RPMI7951 (cell line): ENCODE data around the gene ARRDC4. TPM values are rescaled to one million over a fixed set of nuclear protein-coding genes. Genes with fewer than 3 reads are reported as not detected.
A peak's percentile ranks its signal among the peaks of the same experiment; 100 is the strongest.

ENCODE experiments used
- DNase-seq: peaks from one replicate; pipeline ENCODE4 v3.0.0-alpha.2; 2012; ENCODE audit warnings: low read depth
- total RNA-seq: library from RNA; depleted of rRNA; stranded (reverse); fragments of >200 nt; shearing (Covaris generic); gene quantifications from 2 replicates; pipeline ENCODE4 v1.2.3, GENCODE V29; 2014; rRNA removed

ARRDC4 gene, protein sequence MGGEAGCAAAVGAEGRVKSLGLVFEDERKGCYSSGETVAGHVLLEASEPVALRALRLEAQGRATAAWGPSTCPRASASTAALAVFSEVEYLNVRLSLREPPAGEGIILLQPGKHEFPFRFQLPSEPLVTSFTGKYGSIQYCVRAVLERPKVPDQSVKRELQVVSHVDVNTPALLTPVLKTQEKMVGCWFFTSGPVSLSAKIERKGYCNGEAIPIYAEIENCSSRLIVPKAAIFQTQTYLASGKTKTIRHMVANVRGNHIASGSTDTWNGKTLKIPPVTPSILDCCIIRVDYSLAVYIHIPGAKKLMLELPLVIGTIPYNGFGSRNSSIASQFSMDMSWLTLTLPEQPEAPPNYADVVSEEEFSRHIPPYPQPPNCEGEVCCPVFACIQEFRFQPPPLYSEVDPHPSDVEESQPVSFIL
- 4.0 and 4.6 TPM in 2 replicates for total RNA-seq

DNA sequence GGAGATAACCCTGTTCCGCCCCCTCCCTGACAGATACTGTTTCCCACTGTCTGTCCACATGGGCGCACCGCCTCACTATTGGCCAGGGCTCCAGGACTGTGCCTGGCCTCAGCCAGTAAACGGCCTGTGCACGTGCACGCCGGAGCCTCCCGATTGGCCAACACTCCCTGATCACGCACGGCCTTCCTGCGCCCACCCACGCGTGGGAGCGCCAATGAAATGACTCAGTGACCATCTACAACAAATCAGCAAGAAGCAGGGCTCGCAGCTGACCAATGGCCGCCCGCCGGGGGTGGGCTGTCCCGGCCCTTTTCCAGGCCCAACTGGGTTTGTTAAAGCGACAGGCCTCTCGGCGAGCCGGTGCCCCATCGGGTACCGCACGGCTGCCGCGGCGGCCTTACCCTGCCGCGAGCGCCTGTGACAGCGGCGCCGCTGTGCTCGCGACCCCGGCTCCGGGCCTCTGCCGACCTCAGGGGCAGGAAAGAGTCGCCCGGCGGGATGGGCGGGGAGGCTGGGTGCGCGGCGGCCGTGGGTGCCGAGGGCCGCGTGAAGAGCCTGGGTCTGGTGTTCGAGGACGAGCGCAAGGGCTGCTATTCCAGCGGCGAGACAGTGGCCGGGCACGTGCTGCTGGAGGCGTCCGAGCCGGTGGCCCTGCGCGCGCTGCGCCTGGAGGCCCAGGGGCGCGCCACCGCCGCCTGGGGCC is at the start of gene ARRDC4:
Gene ARRDC4, plus strand, starts transcription at position 340 of the 703 bp plus-strand sequence. Its CDS starts 159 bp downstream, at position 499.
- DNase-seq: peak; percentile 100

DNA sequence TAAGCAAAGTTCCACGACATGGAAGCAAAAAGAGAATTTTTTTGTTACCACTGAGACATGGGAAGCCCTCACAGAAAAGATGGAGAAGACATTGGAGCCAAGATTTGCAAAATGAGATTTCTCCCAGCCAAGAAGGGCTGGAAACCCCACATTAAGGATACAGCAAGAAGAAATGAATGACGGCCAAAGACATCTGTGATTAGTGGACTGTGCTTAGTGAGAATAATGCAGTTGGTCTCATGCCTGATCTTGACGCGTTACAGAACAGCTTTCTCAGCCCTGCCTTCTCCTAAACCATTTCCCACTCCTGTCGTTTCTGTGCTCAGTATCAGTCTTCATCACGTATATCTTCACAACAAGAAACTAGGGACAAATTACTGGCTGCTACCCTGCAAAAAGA is 45.8 kb upstream of the ARRDC4 start:
- DNase-seq: no peak

DNA sequence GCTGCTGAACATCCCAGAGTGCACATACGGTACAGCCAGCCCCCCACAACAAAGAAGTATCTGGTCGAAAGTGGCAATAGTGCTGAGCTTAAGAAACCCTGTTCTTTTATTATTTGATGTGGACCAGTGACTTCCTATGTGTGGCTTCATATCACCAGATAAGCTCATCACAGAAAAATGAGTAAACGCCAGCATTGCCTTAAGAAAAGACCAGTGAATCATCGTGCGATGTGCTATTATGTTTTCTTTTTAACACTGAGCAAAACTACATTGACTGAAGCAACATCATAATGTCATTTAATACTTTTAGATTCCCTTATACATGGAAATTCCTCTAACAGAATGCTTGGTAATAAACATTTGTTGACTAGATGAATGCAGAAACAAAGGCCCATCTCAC is 45.2 kb upstream of the ARRDC4 start:
- no peak for DNase-seq

DNA sequence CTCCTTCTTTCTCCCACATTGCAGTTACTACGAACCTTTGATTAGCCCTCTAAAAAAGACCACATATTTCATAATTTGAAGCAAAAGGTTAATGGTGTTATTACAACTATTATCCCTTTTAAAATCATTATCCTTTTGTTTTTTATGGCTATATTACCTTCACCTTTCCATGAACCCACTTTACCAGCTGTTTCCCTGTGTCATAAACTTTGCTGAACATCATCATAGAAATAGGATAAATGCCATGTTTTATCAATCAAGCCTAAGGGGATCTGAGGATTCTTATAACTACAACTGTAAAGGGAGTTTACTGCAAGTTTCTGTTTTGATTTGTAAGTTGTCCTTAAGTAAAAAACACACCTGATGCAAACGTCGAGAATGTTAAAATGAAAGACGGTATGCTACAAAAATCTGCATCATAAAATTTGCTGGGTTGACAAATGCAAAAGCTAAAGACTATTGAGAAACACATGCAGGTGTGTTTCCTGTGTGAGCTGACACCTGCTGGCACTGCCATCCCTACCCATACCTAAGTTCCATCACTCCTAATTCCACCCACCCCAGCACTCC is 39.1 kb upstream of the ARRDC4 start:
- DNase-seq: no peak

DNA sequence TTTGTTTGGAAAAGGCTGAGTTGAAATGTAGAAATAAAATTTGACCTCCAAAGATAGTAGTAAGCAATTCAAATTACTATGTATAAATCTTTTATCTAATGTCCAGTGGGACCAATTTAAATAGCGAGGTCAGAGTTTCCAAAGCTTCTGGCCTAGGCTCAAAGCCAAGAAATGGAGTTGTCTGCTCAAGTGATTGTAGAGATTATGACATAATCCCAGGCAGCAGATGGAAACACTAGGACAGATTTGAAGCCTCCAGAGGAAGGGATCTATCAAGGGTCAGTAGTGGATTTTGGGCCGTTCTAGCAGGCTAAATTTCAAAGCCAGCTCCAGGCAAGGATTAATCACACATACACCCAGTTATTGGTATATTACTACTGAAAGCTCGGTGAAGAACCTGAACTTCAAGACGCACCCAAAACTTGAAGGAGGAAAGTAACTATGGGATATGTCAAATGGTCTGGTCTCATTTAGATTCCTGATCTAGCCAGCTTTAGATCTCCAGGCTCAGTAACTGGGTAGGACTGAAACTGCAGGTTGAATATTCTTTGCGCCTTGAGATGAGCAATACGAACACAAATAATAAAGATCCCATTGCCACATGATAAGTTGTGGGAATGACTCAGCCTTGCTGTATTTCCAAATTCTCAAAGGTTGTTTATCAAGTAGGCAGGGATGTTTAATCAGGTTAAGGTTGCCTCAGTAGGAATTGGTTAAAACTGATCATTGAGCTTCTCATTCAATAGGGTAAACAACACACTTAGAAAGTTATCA is 30.9 kb upstream of the ARRDC4 start:
- DNase-seq: no peak

DNA sequence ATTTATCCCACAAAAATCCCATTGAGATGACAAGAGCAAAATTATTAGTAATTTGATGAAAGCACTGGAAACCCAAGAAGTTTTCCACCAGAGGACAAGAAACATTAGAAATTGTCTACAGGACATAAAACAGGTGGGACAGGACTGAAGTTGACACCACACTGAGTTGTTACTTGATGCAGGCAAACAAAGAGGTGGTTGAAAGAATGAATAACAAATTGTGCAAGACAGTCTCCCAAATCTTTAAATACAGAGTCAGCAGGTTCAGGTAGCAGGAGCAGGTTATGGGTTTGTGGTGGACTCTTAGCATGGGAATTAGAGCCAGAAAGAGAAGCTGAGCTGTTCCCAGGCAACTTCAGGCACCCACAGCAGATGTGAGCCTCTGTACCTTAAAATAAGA is 30.3 kb upstream of the ARRDC4 start:
- DNase-seq: no peak

DNA sequence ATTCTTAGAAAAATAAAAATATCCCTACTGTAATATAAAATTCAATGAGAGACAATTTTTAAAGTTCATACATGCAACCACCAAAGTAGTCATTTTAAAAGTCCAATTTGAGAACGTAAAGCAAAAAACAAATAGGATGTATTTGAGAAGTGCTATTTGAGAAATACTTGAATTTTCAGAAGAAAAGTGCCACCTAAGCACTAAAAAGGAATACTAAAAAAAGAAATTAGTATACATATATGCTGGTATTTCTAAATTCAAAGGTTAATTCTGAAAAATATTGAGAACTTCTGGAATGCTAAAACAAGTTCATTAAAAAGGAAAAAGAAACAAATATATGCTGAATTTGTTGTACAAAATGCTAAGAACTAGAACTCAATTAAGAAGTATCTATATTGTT is 29.2 kb upstream of the ARRDC4 start:
- DNase-seq: no peak

DNA sequence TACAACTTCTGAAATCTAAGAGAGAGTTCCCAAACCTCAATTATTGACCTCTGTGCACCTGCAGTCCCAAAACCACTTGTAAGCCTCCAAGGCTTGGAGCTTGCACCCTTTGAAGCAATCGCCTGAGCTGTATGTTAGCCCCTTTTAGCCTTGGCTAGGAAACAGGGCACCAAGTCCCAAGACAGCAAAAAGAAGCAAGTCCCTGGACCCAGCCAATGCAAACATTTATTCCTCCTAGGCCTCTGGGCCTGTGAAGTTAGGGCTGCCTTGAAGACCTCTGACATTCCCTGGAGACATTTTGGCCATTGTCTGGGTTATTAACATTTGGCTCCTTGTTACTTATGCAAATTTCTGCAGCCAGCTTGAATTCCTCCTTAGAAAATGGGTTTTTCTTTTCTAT is 26.9 kb upstream of the ARRDC4 start:
- DNase-seq: no peak

DNA sequence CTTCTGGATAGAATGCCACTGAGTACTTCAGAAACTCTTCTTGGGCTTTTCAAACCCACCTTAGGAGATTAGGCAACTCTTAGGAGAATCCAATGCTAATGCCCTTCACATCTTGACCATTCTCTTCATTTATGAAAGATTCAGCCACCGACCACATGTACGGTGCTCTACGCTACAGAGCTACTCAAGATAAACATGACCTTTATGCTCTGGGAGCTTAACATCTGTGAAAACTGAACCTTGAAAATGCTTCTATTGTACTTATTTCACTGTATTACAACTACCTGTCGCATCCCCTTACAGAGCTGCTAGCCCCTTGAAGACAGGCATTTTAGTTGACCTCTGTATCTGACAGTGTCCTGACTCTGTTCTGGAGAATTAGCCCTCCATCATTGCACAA is 19.5 kb upstream of the ARRDC4 start:
- DNase-seq: no peak

DNA sequence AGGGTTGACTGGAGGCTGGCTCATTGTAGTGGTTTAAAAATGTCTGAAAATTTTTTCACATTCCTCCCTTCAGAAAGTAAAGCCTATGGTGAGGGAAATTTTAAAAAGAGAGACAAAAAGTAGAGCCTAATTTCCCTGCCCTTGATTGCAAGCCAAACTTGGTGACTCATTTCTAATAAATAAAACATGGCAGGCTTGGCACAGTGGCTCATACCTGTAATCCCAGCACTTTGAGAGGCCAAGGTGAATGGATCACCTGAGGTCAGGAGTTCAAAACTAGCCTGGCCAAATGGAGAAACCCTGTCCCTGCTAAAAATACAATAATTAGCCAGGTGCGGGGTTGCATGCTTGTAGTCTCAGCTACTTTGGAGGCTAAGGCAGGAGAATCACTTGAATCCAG is 18.9 kb upstream of the ARRDC4 start:
- DNase-seq: no peak

DNA sequence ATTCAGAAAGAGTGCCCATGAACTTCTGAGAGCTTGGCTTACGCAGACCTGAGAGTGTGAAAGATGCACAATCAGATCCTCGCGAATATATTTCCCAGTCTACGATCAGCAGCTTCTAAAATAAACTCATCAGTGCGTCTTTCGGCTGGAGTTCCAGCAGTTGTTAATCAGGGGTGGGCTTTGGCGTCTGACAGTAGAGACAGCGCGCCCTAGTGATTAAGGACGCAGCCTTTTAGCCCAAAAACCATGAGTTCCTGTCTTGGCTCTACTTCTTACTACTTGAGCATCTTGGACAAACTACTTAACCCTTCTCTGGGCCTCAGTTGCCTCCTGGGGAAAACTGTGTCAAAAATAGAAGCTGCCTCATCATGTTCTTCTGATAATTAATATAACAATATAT is 15.8 kb upstream of the ARRDC4 start:
- DNase-seq: no peak

DNA sequence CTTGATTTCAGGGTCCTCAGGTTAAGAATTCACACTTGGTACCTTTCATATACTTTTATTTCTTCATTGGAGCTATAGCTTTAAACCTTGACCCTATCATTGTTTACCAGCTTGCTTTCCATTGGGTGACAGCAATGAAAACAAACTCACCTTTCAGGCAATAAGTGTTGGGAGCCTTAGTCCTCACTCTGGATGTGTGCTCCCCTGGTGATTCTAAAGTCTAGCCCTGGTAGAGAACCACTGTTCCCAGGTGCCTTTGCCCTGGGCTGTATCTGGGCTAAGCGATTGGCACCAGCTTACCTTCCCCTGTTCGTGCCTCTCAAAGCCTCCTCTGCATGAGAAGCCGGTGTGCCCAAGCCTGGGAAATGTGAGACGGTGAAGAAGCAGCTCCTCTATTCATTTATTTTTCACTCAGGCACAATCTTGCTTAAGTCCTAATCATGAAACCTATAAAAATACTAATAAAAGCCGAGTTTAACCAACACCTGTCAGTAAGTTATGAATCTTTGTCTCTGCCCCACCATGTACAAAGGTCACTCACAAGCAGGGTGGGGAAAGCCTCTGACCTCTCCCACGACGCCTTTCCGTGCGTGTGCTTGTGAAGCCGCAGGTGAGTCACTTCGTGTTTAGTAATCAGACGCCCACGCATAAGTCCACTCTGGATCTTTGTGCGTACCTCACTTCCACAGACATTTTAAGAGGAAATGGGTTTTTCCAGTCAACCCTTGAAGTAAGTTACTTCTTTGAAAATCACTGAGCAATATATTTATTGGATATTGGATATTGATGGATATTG is 12.8 kb upstream of the ARRDC4 start:
- peak; percentile 36 for DNase-seq

DNA sequence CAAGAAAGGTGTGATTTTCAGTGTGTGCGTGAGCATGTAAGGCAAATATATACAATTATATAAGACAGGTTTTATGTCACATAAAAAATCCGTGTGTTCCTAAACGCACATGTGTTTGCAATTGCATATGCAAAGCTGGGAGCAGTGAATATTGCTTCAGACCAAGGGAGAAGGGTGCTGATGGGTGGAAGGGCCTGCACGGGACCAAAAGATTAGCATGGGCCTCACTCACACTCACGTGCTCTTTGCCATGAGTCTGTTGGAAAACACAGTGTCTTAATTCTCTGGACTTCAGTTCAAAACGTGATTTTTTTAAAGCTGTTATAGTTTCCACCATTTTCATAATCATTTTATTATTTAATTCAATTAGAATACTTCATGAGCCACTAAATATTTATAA is 7.2 kb upstream of the ARRDC4 start:
- DNase-seq: no peak

DNA sequence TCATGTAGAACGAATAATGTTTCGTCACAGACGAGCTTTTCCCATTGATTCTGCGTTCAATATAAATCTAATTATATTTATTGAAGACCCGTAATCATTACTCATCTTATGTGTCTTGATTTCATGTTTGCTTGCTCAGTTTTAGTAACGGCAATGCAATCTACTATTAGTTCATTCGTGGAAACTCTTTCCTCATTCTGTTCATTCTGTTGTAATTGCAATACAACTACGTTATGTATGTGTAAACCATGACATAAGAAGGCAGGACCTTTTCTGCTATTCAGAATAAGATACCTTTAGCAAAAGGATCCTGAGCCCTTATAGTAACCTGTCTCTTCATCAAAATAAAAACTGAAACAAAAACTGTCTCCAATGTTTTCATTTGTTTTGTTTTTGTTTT is 6.8 kb upstream of the ARRDC4 start:
- DNase-seq: no peak

DNA sequence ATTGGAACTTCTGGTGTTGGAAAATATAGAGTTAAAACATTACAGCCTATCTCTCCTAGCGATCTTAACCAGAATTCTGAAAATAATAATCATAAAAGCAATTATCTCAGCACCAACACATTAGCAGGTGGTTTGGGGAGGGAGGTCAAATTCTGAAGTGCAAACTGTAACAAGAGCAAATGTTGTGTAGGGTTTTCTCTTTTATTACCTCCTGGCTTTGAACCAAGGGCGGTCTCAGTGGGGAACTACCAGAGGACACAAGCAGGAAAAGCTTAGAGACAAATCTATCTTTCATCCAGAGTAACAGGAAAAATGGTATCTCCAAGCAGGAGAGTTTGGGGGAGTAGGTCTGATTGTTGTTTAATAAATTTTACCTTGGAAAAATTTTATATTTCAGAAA is 5.5 kb upstream of the ARRDC4 start:
- no peak for DNase-seq

DNA sequence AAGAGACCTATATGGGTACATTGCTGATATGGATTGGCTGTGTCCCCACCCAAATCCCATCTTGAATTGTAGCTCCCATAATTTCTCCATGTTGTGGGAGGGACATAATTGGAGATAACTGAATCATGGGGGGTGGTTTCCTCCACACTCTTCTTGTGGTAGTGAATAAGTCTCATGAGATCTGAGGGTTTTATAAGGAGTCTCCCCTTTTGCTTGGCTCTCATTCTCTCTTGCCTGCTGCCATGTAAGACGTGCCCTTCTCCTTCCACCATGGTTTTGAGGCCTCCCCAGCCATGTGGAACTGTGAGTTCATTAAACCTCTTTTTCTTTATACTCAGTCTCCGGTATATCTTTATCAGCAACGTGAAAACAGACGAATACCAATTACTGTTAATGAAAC is 5.0 kb upstream of the ARRDC4 start:
- DNase-seq: no peak

DNA sequence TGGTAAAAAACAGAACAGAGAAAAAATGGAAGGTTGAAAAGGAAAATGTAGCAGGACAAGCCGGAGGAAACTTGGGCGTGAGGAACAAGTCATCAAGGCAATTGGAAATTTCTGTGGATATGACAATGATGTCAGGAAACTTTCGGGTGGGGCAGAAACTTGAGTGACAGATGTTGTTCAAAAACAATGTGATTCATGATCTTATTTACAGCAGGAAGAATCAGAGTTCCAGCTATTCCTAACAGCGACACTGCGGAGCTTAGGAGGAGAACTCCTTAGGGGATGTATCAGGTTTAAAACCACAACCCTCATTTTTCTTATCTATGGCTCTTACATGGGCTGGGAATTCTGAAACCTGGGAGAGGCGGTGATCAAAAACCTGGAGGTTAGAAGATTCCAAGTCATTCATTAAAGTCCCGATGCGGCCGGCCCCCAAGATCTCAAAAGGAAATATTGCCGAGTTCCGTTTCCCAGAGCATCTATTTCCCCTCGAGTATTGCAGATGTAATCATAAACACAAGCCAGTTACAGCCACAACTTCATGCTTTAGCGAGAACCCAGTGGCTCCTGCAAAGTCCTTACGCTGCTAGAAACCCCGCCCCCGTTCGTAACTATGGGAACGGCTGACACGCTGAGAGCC is 659 bp upstream of the ARRDC4 start:
- DNase-seq: no peak

DNA sequence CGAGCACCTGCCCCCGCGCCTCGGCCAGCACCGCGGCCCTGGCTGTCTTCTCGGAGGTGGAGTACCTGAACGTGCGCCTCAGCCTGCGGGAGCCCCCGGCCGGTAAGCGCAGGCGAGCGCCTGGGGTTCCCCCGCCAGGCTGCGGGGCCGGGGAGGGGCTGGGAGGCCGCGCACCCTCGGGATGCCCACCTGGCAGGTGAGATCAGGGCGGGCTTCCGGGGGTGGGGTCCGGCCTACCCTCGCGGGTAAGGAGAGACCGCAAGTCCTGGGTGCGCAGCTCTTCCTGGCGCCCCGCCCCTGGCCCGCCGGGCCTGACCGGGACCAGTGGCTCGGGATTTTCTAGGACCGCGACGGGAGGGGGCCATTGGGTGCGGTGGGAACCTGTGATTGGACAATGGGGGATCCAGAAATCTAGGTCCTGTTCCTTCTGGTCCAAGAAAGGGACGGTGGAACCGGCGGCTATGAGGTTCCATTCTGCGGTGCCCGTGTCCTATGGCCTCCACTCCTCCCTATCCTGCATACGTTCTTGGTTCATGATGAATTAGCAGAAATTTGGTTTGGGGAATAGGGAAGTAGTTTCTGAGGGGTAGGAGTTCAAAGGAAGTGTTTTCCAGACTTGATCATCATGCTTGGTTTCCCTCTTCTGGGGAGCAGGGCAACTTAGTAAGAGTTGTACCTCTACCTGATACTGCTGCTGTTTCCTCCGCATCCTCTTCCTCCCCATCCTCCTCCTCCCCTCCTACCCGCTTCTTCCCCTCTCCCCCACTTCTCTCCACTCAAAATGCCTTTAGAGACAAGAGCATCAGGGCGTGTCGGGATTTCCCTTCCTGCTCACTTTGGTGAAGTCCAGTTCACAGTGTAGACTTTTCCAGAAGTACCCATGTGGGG is 808 bp downstream of the ARRDC4 start:
- DNase-seq: peak; percentile 17

DNA sequence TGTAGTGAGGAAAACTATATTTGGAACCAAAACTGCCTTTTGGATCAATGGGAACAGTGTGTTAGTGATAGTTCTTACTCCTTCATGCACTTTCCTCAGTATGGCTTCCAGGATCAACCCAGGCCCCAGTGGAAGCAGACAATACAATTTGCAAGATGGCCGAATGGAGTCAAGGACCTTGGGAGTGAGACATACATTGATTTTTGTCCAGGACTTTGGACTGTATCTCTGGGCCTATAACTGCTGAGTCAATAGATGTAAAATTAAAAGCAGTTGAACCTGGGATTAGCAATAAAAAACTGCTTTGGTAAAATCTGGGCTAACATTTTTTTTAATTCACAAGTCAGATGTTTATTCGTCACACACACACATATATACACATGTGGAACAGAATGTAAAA is 1.8 kb downstream of the ARRDC4 start:
- no peak for DNase-seq

DNA sequence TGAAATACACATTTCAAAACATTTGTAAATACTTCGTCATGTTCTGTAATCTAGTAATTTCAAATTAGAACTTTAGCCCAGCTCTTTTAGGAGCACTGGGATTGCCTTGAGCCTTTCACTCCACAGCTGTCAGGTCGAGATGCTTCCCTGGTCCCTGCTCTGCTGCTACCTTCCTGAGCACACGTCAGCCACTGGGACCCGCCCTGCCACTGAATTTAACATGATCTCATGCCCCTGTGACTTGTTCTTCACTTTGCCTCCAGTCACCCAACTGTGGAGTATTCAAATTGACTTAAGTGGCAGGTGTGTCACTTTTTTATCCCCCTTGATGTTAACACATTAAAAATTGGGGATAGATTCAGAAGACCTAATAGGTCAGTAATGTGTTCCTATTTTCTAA is 3.3 kb downstream of the ARRDC4 start:
- no peak for DNase-seq
